H9 (cell line): ENCODE measurements around the gene MGMT. TPM values are rescaled to one million over a fixed set of nuclear protein-coding genes. Genes with fewer than 3 reads are reported as not detected.

ENCODE experiments used
- DNase-seq: peaks from one replicate; pipeline ENCODE4 v3.0.0-alpha.2; 2017
- H2AFZ ChIP-seq: one replicate; pipeline ENCODE4 v1.6.1; 2013; ENCODE audit warnings: mild to moderate bottlenecking, low read length, control low read depth, moderate library complexity
- H2AK5ac ChIP-seq: 2 replicates; pipeline ENCODE4 v1.6.1; 2013; ENCODE audit warnings: low read length, control low read depth, mixed read lengths; ENCODE audit not compliant: insufficient read length
- H2BK120ac ChIP-seq: one replicate; pipeline ENCODE4 v1.6.1; 2013; ENCODE audit warnings: low read depth, mild to moderate bottlenecking, low read length, control low read depth, inconsistent platforms; ENCODE audit not compliant: poor library complexity, severe bottlenecking
- H2BK12ac ChIP-seq: 2 replicates; pipeline ENCODE4 v1.6.1; 2013; ENCODE audit warnings: low read length, control low read depth, mixed read lengths, low read depth; ENCODE audit not compliant: insufficient read length
- H2BK15ac ChIP-seq: 2 replicates; pipeline ENCODE4 v1.6.1; 2013; ENCODE audit warnings: low read depth, low read length, control low read depth
- H2BK20ac ChIP-seq: one replicate; pipeline ENCODE4 v1.6.1; 2013; ENCODE audit warnings: low read depth, mild to moderate bottlenecking, low read length, control low read depth, inconsistent platforms; ENCODE audit not compliant: poor library complexity, severe bottlenecking
- H2BK5ac ChIP-seq: 2 replicates; pipeline ENCODE4 v1.6.1; 2013; ENCODE audit warnings: low read length, control low read depth, mixed read lengths; ENCODE audit not compliant: insufficient read length
- H3K14ac ChIP-seq: 2 replicates; pipeline ENCODE4 v1.6.1; 2013; ENCODE audit warnings: low read length, control low read depth; ENCODE audit not compliant: insufficient read depth
- H3K18ac ChIP-seq: 2 replicates; pipeline ENCODE4 v1.6.1; 2013; ENCODE audit warnings: low read depth, mild to moderate bottlenecking, mixed read lengths, low read length, control low read depth; ENCODE audit not compliant: insufficient read length
- H3K23ac ChIP-seq: 2 replicates; pipeline ENCODE4 v1.6.1; 2013; ENCODE audit warnings: low read length, control low read depth, mixed read lengths, low read depth; ENCODE audit not compliant: insufficient read length
- H3K23me2 ChIP-seq: 2 replicates; pipeline ENCODE4 v1.6.1; 2013; ENCODE audit warnings: low read depth, mild to moderate bottlenecking, mixed read lengths, low read length, control low read depth; ENCODE audit not compliant: insufficient read length, poor library complexity, severe bottlenecking
- H3K27ac ChIP-seq: 2 replicates; pipeline ENCODE4 v1.5.1; 2013; ENCODE audit warnings: low read length, control low read depth, mixed read lengths, low read depth; ENCODE audit not compliant: insufficient read length
- H3K27me3 ChIP-seq: 2 replicates; pipeline ENCODE4 v1.6.1; 2013; ENCODE audit warnings: low read length, control low read depth, inconsistent platforms; ENCODE audit not compliant: insufficient read depth
- H3K4ac ChIP-seq: 2 replicates; pipeline ENCODE4 v1.6.1; 2013; ENCODE audit warnings: low read depth, mild to moderate bottlenecking, control low read depth, inconsistent platforms, low read length, moderate library complexity
- H3K4me1 ChIP-seq: 2 replicates; pipeline ENCODE4 v1.6.1; 2013; ENCODE audit warnings: low read length, control low read depth, inconsistent platforms; ENCODE audit not compliant: insufficient read depth
- H3K4me2 ChIP-seq: 2 replicates; pipeline ENCODE4 v1.6.1; 2013; ENCODE audit warnings: low read length, control low read depth, mixed read lengths; ENCODE audit not compliant: insufficient read length, insufficient read depth
- H3K56ac ChIP-seq: 2 replicates; pipeline ENCODE4 v1.6.1; 2013; ENCODE audit warnings: low read depth, mild to moderate bottlenecking, mixed read lengths, low read length, control low read depth; ENCODE audit not compliant: insufficient read length
- H3K79me1 ChIP-seq: 2 replicates; pipeline ENCODE4 v1.6.1; 2013; ENCODE audit warnings: low read depth, mild to moderate bottlenecking, moderate library complexity, low read length, control low read depth, inconsistent platforms; ENCODE audit not compliant: insufficient read depth, poor library complexity, severe bottlenecking
- H3K79me2 ChIP-seq: 2 replicates; pipeline ENCODE4 v1.6.1; 2013; ENCODE audit warnings: low read length, control low read depth, inconsistent platforms; ENCODE audit not compliant: insufficient read depth
- H3K9ac ChIP-seq: 2 replicates; pipeline ENCODE4 v1.6.1; 2013; ENCODE audit warnings: low read length, control low read depth, mixed read lengths; ENCODE audit not compliant: insufficient read length; ENCODE audit errors: extremely low read depth
- H3K9me3 ChIP-seq: one replicate; pipeline ENCODE4 v1.6.1; 2013; ENCODE audit warnings: low read depth, low read length, inconsistent platforms; ENCODE audit not compliant: control insufficient read depth
- H3T11ph ChIP-seq: one replicate; pipeline ENCODE4 v1.6.1; 2013; ENCODE audit warnings: mild to moderate bottlenecking, low read length, control low read depth, inconsistent platforms
- H4K20me1 ChIP-seq: one replicate; pipeline ENCODE4 v1.6.1; 2013; ENCODE audit not compliant: control insufficient read depth, insufficient read length, insufficient read depth
- H4K5ac ChIP-seq: 2 replicates; pipeline ENCODE4 v1.6.1; 2013; ENCODE audit warnings: low read depth, mild to moderate bottlenecking, mixed read lengths, low read length, control low read depth; ENCODE audit not compliant: insufficient read length
- H4K8ac ChIP-seq: replicated peaks from 2 replicates; pipeline ENCODE4 v1.6.1; 2013; ENCODE audit warnings: low read length, control low read depth, mixed read lengths, low read depth; ENCODE audit not compliant: insufficient read length
- H4K91ac ChIP-seq: 2 replicates; pipeline ENCODE4 v1.6.1; 2013; ENCODE audit warnings: low read depth, mild to moderate bottlenecking, moderate library complexity, mixed read lengths, low read length, control low read depth; ENCODE audit not compliant: insufficient read length
- H3K27ac Mint-ChIP-seq, 3 experiments: 2 replicates in 2 of 3; 3 replicates in 1 of 3; pipeline ENCODE4 v1.8.0; 2020 to 2021; ENCODE audit warnings: mixed read lengths in 3 of 3, mild to moderate bottlenecking in 1 of 3, moderate library complexity in 1 of 3
- H3K27me3 Mint-ChIP-seq: 2 replicates; pipeline ENCODE4 v1.8.0; 2021; ENCODE audit warnings: low read depth, mild to moderate bottlenecking, moderate library complexity, mixed read lengths
- H3K36me3 Mint-ChIP-seq, 3 experiments: 2 replicates in 2 of 3; 3 replicates in 1 of 3; pipeline ENCODE4 v1.8.0; 2020 to 2021; ENCODE audit warnings: low read depth in 3 of 3, mixed read lengths in 3 of 3; ENCODE audit not compliant: insufficient read depth in 1 of 3
- H3K4me1 Mint-ChIP-seq, 2 experiments: 2 replicates each; pipeline ENCODE4 v1.8.0; 2020; ENCODE audit warnings: mixed read lengths in 2 of 2
- H3K4me3 Mint-ChIP-seq, 2 experiments: 2 replicates in 1 of 2; 3 replicates in 1 of 2; pipeline ENCODE4 v1.8.0; 2020 to 2021; ENCODE audit warnings: mild to moderate bottlenecking in 2 of 2, mixed read lengths in 2 of 2, moderate library complexity in 1 of 2
- H3K9me3 Mint-ChIP-seq, 2 experiments: 2 replicates in 1 of 2; 3 replicates in 1 of 2; pipeline ENCODE4 v1.8.0; 2020; ENCODE audit warnings: mild to moderate bottlenecking in 2 of 2, mixed read lengths in 2 of 2, moderate library complexity in 1 of 2
- WGBS: extraction: QIAGEN DNeasy Blood & Tissue Kit; methylation state at CpG from one replicate; pipeline ENCODE4 v1.1.7; 2013; ENCODE audit warnings: missing lambda C conversion rate, low lambda C conversion rate, mixed read lengths; ENCODE audit not compliant: insufficient read length; ENCODE audit errors: extremely low coverage; 5-methylcytosine and 5-hydroxymethylcytosine counted together
- total RNA-seq: library from RNA; stranded (reverse); gene quantifications from 2 replicates; pipeline ENCODE4 v1.2.1, GENCODE V29; 2021
- TF ChIP-seq, protein P1 (sequence below): fragments of 200-600 bp; sonication (generic); conservative IDR thresholded peaks from 3 replicates; pipeline ENCODE4 v1.8.0; 2021; ENCODE audit warnings: antibody characterized with exemption, mild to moderate bottlenecking

MGMT gene
- total RNA-seq, 1 experiment from 2014 or later = 18.4 TPM

DNA sequence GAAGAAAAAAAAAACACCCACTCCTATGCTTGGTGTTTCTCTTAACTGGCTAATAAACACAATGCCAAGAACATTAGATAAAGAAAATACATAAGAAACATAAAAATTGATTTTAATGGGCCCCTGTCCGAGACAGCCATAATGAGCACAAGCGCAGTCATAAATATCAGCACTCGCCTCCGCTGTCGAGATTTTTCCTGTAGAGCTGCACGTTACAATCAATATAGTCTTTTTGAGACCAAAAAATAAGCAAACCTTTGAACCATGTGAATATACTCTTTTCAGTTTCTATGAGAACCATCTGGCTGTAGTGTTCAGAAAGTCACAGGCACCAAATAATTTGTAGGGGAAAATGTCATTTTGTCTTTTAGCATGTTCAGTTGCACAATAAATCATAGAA, 70.1 kb downstream of the MGMT start:
- Histone ChIP-seq H3K79me1 (no peaks in the 10 kb centered on the region), H3K4me1 (no peaks in the 10 kb centered on the region; the same call in 1 of the 2 replicates), H3K56ac (no peak overlapping the region), H3K23ac (no peak overlapping the region), H3K18ac (no peak overlapping the region), H3K4ac (no peak overlapping the region), H3K27ac (no peak overlapping the region), H4K91ac (no peak overlapping the region), H4K5ac (no peak overlapping the region), H2BK15ac (no peak overlapping the region), H3T11ph (no peak overlapping the region), H2BK20ac (no peak overlapping the region), H4K8ac (no peak overlapping the region), H3K14ac (no peak overlapping the region), H4K20me1 (no peaks in the 10 kb centered on the region), H2AK5ac (no peak overlapping the region), H3K27me3 (no peaks in the 10 kb centered on the region), H2BK5ac (no peak overlapping the region), H2BK12ac (no peak overlapping the region), H2BK120ac (no peak overlapping the region), H3K9me3 (no peaks in the 10 kb centered on the region), H3K4me2 (no peak overlapping the region), H3K79me2 (no peaks in the 10 kb centered on the region), H3K23me2 (no peaks in the 10 kb centered on the region), H2AFZ (no peak overlapping the region), H3K9ac (no peak overlapping the region)
- no peak overlapping the region for H3K27ac Mint-ChIP-seq
- H3K4me1 Mint-ChIP-seq = peaks cover 25 to 31% of the 10 kb centered on the region in 2 experiments
- no CpG with 5 or more reads among the region's 6 CpGs for WGBS
- no peak for DNase-seq
- H3K36me3 Mint-ChIP-seq = peaks cover 6 to 12% (median 8%) of the 10 kb centered on the region in 3 experiments; a peak in 5 of 7 replicates
- H3K27me3 Mint-ChIP-seq = no peaks in the 10 kb centered on the region; the same call in 1 of the 2 replicates
- H3K4me3 Mint-ChIP-seq = no peak overlapping the region
- no peaks in the 10 kb centered on the region; a peak in 2 of 5 replicates for H3K9me3 Mint-ChIP-seq
- TF ChIP-seq, protein P1, sequence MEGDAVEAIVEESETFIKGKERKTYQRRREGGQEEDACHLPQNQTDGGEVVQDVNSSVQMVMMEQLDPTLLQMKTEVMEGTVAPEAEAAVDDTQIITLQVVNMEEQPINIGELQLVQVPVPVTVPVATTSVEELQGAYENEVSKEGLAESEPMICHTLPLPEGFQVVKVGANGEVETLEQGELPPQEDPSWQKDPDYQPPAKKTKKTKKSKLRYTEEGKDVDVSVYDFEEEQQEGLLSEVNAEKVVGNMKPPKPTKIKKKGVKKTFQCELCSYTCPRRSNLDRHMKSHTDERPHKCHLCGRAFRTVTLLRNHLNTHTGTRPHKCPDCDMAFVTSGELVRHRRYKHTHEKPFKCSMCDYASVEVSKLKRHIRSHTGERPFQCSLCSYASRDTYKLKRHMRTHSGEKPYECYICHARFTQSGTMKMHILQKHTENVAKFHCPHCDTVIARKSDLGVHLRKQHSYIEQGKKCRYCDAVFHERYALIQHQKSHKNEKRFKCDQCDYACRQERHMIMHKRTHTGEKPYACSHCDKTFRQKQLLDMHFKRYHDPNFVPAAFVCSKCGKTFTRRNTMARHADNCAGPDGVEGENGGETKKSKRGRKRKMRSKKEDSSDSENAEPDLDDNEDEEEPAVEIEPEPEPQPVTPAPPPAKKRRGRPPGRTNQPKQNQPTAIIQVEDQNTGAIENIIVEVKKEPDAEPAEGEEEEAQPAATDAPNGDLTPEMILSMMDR = no peak
